Astrocyte of the cerebellum (primary cell): ENCODE measurements around the gene GALR3.
A peak's percentile ranks its signal among the peaks of the same experiment; 100 is the strongest.

ENCODE experiments used
- DNase-seq: peaks from one replicate; pipeline ENCODE4 v3.0.0-alpha.2; 2011; ENCODE audit warnings: low read depth
- H3K4me3 ChIP-seq: 2 replicates; pipeline ENCODE4 v1.5.1; 2011; ENCODE audit warnings: mild to moderate bottlenecking, low read depth, low read length, moderate library complexity
- in situ Hi-C: cut with HindIII; loops from 2 replicates; pipeline ENCODE4 v1.10.0; 2017; ENCODE audit warnings: low sequenced_read_pairs
- TF ChIP-seq, protein P1 (sequence below): IDR thresholded peaks from 2 replicates; pipeline ENCODE4 v1.5.1; 2012; ENCODE audit warnings: low read length, low read depth, moderate library complexity, mild to moderate bottlenecking; ENCODE audit errors: missing control alignments

GALR3 gene

DNA sequence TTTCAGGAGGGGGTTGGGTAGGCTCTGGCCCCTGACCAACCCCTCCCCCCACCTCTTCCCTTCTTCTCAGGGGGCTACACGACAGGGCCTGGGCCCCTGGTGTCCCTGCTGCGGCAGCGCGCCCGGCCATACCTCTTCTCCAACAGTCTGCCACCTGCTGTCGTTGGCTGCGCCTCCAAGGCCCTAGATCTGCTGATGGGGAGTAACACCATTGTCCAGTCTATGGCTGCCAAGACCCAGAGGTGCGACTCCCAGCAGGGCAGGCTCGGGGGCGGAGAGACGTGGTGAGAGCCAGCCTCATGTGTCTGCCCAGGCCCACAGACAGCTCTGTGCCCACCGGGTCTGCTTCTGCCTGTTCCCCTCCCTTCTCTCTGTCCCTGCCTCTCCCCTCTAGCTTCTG, 7.6 kb upstream of the GALR3 start:
- no peak overlapping the region for H3K4me3 ChIP-seq
- DNase-seq = no peak
- TF ChIP-seq, protein P1, sequence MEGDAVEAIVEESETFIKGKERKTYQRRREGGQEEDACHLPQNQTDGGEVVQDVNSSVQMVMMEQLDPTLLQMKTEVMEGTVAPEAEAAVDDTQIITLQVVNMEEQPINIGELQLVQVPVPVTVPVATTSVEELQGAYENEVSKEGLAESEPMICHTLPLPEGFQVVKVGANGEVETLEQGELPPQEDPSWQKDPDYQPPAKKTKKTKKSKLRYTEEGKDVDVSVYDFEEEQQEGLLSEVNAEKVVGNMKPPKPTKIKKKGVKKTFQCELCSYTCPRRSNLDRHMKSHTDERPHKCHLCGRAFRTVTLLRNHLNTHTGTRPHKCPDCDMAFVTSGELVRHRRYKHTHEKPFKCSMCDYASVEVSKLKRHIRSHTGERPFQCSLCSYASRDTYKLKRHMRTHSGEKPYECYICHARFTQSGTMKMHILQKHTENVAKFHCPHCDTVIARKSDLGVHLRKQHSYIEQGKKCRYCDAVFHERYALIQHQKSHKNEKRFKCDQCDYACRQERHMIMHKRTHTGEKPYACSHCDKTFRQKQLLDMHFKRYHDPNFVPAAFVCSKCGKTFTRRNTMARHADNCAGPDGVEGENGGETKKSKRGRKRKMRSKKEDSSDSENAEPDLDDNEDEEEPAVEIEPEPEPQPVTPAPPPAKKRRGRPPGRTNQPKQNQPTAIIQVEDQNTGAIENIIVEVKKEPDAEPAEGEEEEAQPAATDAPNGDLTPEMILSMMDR = no peak
- in situ Hi-C loops = loop anchor here (5.0 kb wide), 1 partner anchor 47 kb away; no protein-coding TSS in a partner anchor

- no peak overlapping the region for H3K4me3 ChIP-seq
- in situ Hi-C loops = loop anchor here (5.0 kb wide), 1 partner anchor 46 kb away; no protein-coding TSS in a partner anchor
- no peak for DNase-seq
- TF ChIP-seq, protein P1 = no peak
Measured at GRCh38 chr22:37816543-37817180, 6.5 kb upstream of the GALR3 start.

DNA sequence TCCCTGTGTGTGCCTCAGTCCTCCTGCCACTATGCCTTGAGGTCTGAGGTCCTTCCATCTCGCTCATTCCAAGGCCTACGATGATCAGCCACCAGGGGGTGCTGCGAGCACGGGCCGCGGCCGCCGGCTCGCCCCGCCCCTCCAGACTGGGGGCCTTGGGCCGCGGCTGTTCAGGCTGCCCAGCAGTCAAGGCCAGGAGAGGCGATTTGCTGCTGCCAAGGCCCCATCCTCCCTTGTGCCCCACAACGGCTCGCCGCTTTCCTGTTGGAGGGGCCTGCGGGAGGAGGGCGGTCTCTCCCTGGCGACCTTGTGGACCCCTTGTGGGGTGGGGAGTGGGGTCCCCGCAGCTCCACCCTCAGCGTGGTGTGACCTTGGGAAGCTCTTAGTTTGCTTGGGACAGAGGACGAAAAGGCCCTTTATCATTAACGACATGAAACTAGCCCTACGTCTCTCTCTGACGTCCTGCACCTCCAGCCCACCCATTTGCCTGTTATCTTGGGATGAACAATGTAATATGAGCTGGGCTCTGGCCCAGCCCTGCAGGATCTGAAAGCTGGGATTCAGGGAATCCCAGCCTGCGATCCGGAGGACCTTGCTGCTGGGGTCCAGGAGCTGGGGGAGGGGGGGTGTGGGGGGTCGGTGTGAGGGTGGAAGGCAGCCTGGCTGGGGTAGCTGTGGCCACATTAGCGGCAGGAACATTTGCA, 5.3 kb upstream of the GALR3 start:
- TF ChIP-seq, protein P1 = peak; percentile 94
- peak overlapping the region; percentile 14 for H3K4me3 ChIP-seq
- in situ Hi-C loops = loop anchor here (5.0 kb wide), 1 partner anchor 44 kb away; no protein-coding TSS in a partner anchor
- peak; percentile 36 for DNase-seq

GRCh38 chr22:37818409-37819104, 4.6 kb upstream of the GALR3 start:
- peak overlapping the region; percentile 6 for H3K4me3 ChIP-seq
- in situ Hi-C loops = loop anchor here (5.0 kb wide), 1 partner anchor 44 kb away; no protein-coding TSS in a partner anchor
- TF ChIP-seq, protein P1 = no peak
- DNase-seq = no peak

DNA sequence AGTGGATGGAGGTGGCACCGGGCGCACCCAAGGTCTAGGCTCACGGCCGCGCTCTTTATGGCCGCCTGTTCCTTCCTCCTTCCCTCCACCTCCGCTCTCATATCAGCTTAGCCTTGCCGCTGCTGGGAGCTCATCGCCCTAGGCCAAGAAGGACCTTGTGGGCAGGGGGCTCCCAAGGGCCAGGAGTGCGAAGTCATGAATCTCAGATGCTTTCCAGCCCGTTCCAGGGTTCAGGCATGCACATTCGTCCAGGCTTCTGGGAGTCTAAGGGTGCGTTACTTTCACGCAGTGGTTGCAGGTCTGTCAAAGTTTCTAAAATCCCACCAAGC, 4.1 kb upstream of the GALR3 start:
- in situ Hi-C loops = loop anchor here (5.0 kb wide), 1 partner anchor 43 kb away; no protein-coding TSS in a partner anchor
- TF ChIP-seq, protein P1 = no peak
- no peak for DNase-seq
- no peak overlapping the region for H3K4me3 ChIP-seq

DNA sequence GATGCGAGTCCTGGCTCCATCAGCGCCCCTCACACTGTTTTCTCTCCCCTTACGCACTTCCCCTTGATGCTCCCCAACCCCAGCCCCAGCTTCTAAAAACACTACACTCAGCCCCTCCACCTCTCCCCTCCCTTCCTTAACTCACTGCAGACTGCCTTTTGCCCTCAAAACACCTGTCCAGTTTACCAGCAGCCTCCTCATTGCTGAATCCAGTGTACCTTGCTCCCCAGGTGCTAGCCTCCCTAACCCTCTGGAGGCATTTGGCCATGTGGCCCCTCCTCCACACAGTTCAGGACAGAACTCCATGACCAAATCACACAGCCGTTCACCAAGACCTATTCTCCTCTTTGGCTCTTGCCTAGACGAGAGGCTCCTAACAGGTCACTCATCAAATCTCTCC, 2.8 kb upstream of the GALR3 start:
- in situ Hi-C loops = no loop called here
- TF ChIP-seq, protein P1 = no peak
- H3K4me3 ChIP-seq = no peak overlapping the region
- no peak for DNase-seq
